K562 (cell line): Measurements from ENCODE around the gene STK11. TPM values are rescaled to one million over a fixed set of nuclear protein-coding genes. Genes with fewer than 3 reads are reported as not detected.

Source experiments
- ILF3 ChIP-seq: fragments of 450-650 bp; IDR thresholded peaks from 2 replicates; pipeline ENCODE4 v1.6.1; 2018; ENCODE audit warnings: antibody characterized with exemption, mild to moderate bottlenecking, moderate library complexity, borderline replicate concordance
- MAZ ChIP-seq, 2 experiments: fragments of 450-650 bp in 1 of 2; sonication (generic) in 1 of 2; formaldehyde crosslinking; IDR thresholded peaks in 1 of 2; conservative IDR thresholded peaks in 1 of 2; 2 replicates each; pipeline versions ENCODE4 v1.4.0 to v1.5.0; 2020; ENCODE audit warnings: mild to moderate bottlenecking in 1 of 2, missing genetic modification reagents in 1 of 2
- MXD1 ChIP-seq: fragments of 250-450 bp; sonication (Bioruptor Pico); IDR thresholded peaks from 2 replicates; pipeline ENCODE4 v1.8.0; 2021; ENCODE audit warnings: borderline replicate concordance, mild to moderate bottlenecking, moderate library complexity; ENCODE audit not compliant: poor library complexity, severe bottlenecking
- NCOR1 ChIP-seq: fragments of 450-650 bp; IDR thresholded peaks from 2 replicates; pipeline ENCODE4 v1.6.1; 2016; ENCODE audit warnings: mild to moderate bottlenecking, moderate library complexity
- RBM14 ChIP-seq: fragments of 200-400 bp; formaldehyde crosslinking; IDR thresholded peaks from 2 replicates; pipeline ENCODE4 v1.6.1; 2018; ENCODE audit warnings: low read depth, mild to moderate bottlenecking, low read length, moderate library complexity, borderline replicate concordance; ENCODE audit not compliant: insufficient read depth
- RBM22 ChIP-seq: fragments of 200-400 bp; formaldehyde crosslinking; IDR thresholded peaks from 2 replicates; pipeline ENCODE4 v1.6.1; 2018; ENCODE audit warnings: low read length, low read depth; ENCODE audit not compliant: poor library complexity, severe bottlenecking
- ZNF212 ChIP-seq: fragments of 450-650 bp; formaldehyde crosslinking; IDR thresholded peaks from 2 replicates; pipeline ENCODE4 v1.4.0; 2020; ENCODE audit warnings: mild to moderate bottlenecking
- ZNF217 ChIP-seq: sonication (generic); formaldehyde crosslinking; IDR thresholded peaks from 2 replicates; pipeline ENCODE4 v1.8.0; 2022; ENCODE audit warnings: mild to moderate bottlenecking, missing genetic modification reagents
- ZNF609 ChIP-seq: sonication (generic); formaldehyde crosslinking; IDR thresholded peaks from 2 replicates; pipeline ENCODE4 v1.8.1; 2023; ENCODE audit warnings: missing genetic modification reagents, mild to moderate bottlenecking, borderline replicate concordance
- polyA plus RNA-seq, 8 experiments: library from polyadenylated mRNA; depleted of rRNA in 4 of 8; stranded (reverse) in 5 of 8; unstranded in 3 of 8; fragments of >200 nt; fragmentation: Nextera tagmentation in 2 of 8; fragmentation: Illumina TruSeq in 1 of 8; extraction: Ambion mirVana in 2 of 8; extraction: Trizol in 1 of 8; gene quantifications; 2 replicates each; pipeline versions ENCODE4 v1.2.1 to v1.2.3, GENCODE V29; 2011 to 2014; ENCODE audit warnings: inconsistent platforms in 1 of 8, missing spikeins in 1 of 8
- total RNA-seq, 7 experiments: library from RNA; depleted of rRNA in 6 of 7; stranded (reverse); fragments of >200 nt in 6 of 7; fragmentation: Illumina TruSeq in 2 of 7; extraction: Trizol in 2 of 7; gene quantifications; 2 replicates each; pipeline versions ENCODE4 v1.2.1 to v1.2.3, GENCODE V29; 2011 to 2021; ENCODE audit warnings: low replicate concordance in 1 of 7
- TF ChIP-seq, protein P1 (sequence below), 3 experiments: IDR thresholded peaks in 2 of 3; conservative IDR thresholded peaks in 1 of 3; 2 replicates each; pipeline ENCODE4 v1.5.1; 2011 to 2012; ENCODE audit warnings: low read length in 3 of 3, mild to moderate bottlenecking in 3 of 3, control low read depth in 2 of 3, improper control_type of control experiment in 1 of 3, inconsistent platforms in 1 of 3, low read depth in 1 of 3, mixed read lengths in 1 of 3, moderate library complexity in 1 of 3; ENCODE audit not compliant: insufficient read depth in 2 of 3
- TF ChIP-seq, protein P2 (sequence below): fragments of 250-450 bp; sonication (Bioruptor Pico); IDR thresholded peaks from 2 replicates; pipeline ENCODE4 v1.5.0; 2021
- TF ChIP-seq, protein P3 (sequence below): fragments of 250-450 bp; sonication (Bioruptor Pico); IDR thresholded peaks from 2 replicates; pipeline ENCODE4 v1.8.0; 2021; ENCODE audit warnings: moderate library complexity, mild to moderate bottlenecking, inconsistent platforms
- TF ChIP-seq, protein P4 (sequence below): sonication (generic); formaldehyde crosslinking; IDR thresholded peaks from 2 replicates; pipeline ENCODE4 v1.8.1; 2023; ENCODE audit warnings: mild to moderate bottlenecking, missing genetic modification reagents

STK11 gene
- total and polyA plus RNA-seq, 9 of the 15 experiments (the other 6 are each of a cell fraction or from before 2014, with no cell fraction given), result 0.15 to 96.5 (median 31.7) TPM

DNA sequence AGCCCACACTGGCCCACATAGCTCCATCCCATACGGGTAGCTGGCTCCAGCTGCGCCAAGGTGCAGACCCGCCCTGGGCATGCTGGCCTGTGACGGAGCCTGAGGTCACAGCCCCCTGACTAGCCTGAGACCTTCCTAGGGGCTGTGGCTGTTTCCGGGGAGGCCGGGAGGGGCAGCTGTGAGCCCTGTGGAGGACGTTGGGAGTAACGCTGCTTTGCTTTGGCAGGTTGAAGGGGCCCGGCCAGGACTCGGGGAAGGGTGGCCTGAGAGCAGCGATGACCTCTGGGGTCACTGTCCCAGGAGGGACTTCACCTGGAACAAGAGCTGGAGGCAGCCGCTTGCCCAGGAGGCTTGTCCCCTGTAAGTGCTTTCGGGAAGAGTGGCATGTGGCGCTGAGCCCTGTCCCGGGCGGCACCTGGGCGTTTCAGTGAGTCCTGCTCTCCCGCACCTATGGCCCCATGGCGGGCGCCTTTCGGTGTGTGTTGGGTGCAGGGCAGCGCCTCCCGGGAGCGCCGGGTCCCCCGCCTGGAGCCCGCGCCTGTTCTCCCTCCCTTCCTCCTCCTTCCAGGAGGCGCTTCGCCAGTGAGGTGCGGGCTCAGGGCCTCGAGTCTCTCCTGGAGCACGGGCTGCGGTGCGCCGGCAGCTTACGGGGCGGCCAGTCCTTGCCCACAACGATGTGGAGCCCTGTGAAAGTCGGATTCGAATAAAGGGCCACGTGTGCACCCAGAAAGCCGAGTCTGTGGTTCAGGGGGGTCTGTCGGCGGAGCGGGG lies 68.7 kb downstream of the STK11 start (continued):
- TF ChIP-seq, protein P1, sequence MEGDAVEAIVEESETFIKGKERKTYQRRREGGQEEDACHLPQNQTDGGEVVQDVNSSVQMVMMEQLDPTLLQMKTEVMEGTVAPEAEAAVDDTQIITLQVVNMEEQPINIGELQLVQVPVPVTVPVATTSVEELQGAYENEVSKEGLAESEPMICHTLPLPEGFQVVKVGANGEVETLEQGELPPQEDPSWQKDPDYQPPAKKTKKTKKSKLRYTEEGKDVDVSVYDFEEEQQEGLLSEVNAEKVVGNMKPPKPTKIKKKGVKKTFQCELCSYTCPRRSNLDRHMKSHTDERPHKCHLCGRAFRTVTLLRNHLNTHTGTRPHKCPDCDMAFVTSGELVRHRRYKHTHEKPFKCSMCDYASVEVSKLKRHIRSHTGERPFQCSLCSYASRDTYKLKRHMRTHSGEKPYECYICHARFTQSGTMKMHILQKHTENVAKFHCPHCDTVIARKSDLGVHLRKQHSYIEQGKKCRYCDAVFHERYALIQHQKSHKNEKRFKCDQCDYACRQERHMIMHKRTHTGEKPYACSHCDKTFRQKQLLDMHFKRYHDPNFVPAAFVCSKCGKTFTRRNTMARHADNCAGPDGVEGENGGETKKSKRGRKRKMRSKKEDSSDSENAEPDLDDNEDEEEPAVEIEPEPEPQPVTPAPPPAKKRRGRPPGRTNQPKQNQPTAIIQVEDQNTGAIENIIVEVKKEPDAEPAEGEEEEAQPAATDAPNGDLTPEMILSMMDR (IDR thresholded peaks at IDR 0.05 in 2 of 3, conservative IDR thresholded peaks at IDR 0.05 in 1 of 3; ENCODE audit: insufficient read depth in 2 of 3, low read depth in 1 of 3, low read length in 3 of 3), result peak; percentile 31 to 39 (median 38); a peak in 5 of 6 replicates
- TF ChIP-seq ZNF217 (CRISPR knock-in tag) (no peak), RBM14 (peak; percentile 1; the same call in 1 of the 2 replicates), ZNF212 (no peak), ZNF609 (CRISPR knock-in tag) (peak; percentile 9; the same call in 1 of the 2 replicates), NCOR1 (peak; percentile 29; the same call in 1 of the 2 replicates), RBM22 (peak; percentile 25), ILF3 (0 out of 2 replicates have a peak, but pooled peaks have one; percentile 34), MXD1 (CRISPR knock-in tag) (peak; percentile 15), MAZ (CRISPR knock-in tag; conservative IDR thresholded peaks at IDR 0.05 in 1 of 2, IDR thresholded peaks at IDR 0.05 in 1 of 2) (peak in 1 of 2 experiments; percentile 13; a peak in 1 of 4 replicates)
- TF ChIP-seq, protein P2, sequence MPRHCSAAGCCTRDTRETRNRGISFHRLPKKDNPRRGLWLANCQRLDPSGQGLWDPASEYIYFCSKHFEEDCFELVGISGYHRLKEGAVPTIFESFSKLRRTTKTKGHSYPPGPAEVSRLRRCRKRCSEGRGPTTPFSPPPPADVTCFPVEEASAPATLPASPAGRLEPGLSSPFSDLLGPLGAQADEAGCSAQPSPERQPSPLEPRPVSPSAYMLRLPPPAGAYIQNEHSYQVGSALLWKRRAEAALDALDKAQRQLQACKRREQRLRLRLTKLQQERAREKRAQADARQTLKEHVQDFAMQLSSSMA, result no peak
- TF ChIP-seq, protein P3, sequence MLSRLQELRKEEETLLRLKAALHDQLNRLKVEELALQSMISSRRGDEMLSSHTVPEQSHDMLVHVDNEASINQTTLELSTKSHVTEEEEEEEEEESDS (CRISPR knock-in tag), result no peak
- TF ChIP-seq, protein P4, sequence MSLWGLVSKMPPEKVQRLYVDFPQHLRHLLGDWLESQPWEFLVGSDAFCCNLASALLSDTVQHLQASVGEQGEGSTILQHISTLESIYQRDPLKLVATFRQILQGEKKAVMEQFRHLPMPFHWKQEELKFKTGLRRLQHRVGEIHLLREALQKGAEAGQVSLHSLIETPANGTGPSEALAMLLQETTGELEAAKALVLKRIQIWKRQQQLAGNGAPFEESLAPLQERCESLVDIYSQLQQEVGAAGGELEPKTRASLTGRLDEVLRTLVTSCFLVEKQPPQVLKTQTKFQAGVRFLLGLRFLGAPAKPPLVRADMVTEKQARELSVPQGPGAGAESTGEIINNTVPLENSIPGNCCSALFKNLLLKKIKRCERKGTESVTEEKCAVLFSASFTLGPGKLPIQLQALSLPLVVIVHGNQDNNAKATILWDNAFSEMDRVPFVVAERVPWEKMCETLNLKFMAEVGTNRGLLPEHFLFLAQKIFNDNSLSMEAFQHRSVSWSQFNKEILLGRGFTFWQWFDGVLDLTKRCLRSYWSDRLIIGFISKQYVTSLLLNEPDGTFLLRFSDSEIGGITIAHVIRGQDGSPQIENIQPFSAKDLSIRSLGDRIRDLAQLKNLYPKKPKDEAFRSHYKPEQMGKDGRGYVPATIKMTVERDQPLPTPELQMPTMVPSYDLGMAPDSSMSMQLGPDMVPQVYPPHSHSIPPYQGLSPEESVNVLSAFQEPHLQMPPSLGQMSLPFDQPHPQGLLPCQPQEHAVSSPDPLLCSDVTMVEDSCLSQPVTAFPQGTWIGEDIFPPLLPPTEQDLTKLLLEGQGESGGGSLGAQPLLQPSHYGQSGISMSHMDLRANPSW, result 0 out of 2 replicates have a peak, but pooled peaks have one; percentile 5
